Esophagus squamous epithelium (tissue), 5 donors: ENCODE measurements around the gene GALNT13. TPM values are rescaled to one million over a fixed set of nuclear protein-coding genes. Genes with fewer than 3 reads are reported as not detected.

Experiments used
- DNase-seq: peaks from one replicate; lab custom pipeline; 2025; lab: John Stamatoyannopoulos, UW
- H3K27ac ChIP-seq, 4 donors: fragments of 200-600 bp; sonication (generic); one replicate each; pipeline ENCODE4 v1.5.1; 2016 to 2019; ENCODE audit warnings: mild to moderate bottlenecking in 1 of 4
- H3K27me3 ChIP-seq, 4 donors: fragments of 200-600 bp; sonication (generic); 1 replicate in 3 of 4; 2 replicates in 1 of 4; pipeline versions ENCODE4 v1.5.1 to v1.6.0; 2017 to 2021; ENCODE audit warnings: antibody characterized with exemption in 1 of 4
- H3K36me3 ChIP-seq, 3 donors: fragments of 200-600 bp; sonication (generic); one replicate each; pipeline ENCODE4 v1.5.1; 2016 to 2019
- H3K4me1 ChIP-seq, 3 donors: fragments of 200-600 bp; sonication (generic); one replicate each; pipeline ENCODE4 v1.5.1; 2017 to 2019
- H3K4me3 ChIP-seq, 4 donors: fragments of 200-600 bp; sonication (generic); 1 replicate in 3 of 4; 2 replicates in 1 of 4; pipeline ENCODE4 v1.5.1; 2016 to 2019; ENCODE audit warnings: mild to moderate bottlenecking in 2 of 4, moderate library complexity in 1 of 4
- H3K9me3 ChIP-seq, 3 donors: fragments of 200-600 bp; sonication (generic); one replicate each; pipeline ENCODE4 v1.5.1; 2016 to 2019
- CTCF ChIP-seq, 6 experiments: fragments of 450-650 bp in 4 of 6; fragments of 200-600 bp in 2 of 6; sonication (generic) in 2 of 6; IDR thresholded peaks; one replicate each; pipeline ENCODE4 v1.5.1; 2016 to 2019; ENCODE audit warnings: antibody characterized with exemption in 6 of 6, mild to moderate bottlenecking in 4 of 6, moderate library complexity in 4 of 6
- POLR2A ChIP-seq, 4 donors: fragments of 450-650 bp; IDR thresholded peaks; one replicate each; pipeline ENCODE4 v1.6.1; 2017; ENCODE audit warnings: antibody characterized with exemption in 4 of 4, mild to moderate bottlenecking in 4 of 4, moderate library complexity in 3 of 4
- WGBS, 2 donors: methylation state at CpG; one replicate each; pipeline ENCODE4 v1.1.5; 2018; 5-methylcytosine and 5-hydroxymethylcytosine counted together
- intact Hi-C: fragments of 100-400 bp; cut with DNase I; formaldehyde crosslinking; loops from one replicate; pipeline ENCODE4 v1.15.0; 2022
- total RNA-seq, 4 donors: library from RNA; depleted of rRNA; stranded (reverse); fragments of >200 nt; gene quantifications; one replicate each; pipeline ENCODE4 v1.1.0, GENCODE V29; 2016
- donor health status: DM: yes; HTN: yes; CAD: no.

GALNT13 gene
- total RNA-seq, 4 donors from 2014 or later: 0.04 to 0.38 (median 0.17) TPM

- Histone ChIP-seq H3K27ac (no peak overlapping the region), H3K9me3 (no peaks in the 10 kb centered on the region), H3K4me3 (no peak overlapping the region), H3K36me3 (no peaks in the 10 kb centered on the region), H3K27me3 (no peaks in the 10 kb centered on the region), H3K4me1 (no peaks in the 10 kb centered on the region)
- TF ChIP-seq CTCF (IDR thresholded peaks at IDR 0.05) (no peak), POLR2A (IDR thresholded peaks at IDR 0.05) (no peak)
- DNase-seq: no peak
- intact Hi-C loops: no loop called here
- 68 to 74% methylated on average over 7 to 10 of the region's 12 CpGs for WGBS, 2 donors
Observed at GRCh38 chr2:154240921-154241379, 369.2 kb downstream of the GALNT13 start.

- intact Hi-C loops: no loop called here
- TF ChIP-seq POLR2A (IDR thresholded peaks at IDR 0.05) (no peak), CTCF (IDR thresholded peaks at IDR 0.05) (no peak)
- Histone ChIP-seq H3K27ac (no peak overlapping the region), H3K4me1 (no peaks in the 10 kb centered on the region), H3K4me3 (no peak overlapping the region), H3K9me3 (no peaks in the 10 kb centered on the region), H3K27me3 (no peaks in the 10 kb centered on the region), H3K36me3 (no peaks in the 10 kb centered on the region)
- no peak for DNase-seq
- 62 to 77% methylated on average over 7 of the region's 7 CpGs for WGBS, 2 donors
Observed at GRCh38 chr2:154242687-154243086, 371.0 kb downstream of the GALNT13 start.

- H3K27ac ChIP-seq: no peak overlapping the region
- no peaks in the 10 kb centered on the region for H3K9me3 ChIP-seq
- 7 to 32% methylated on average over 1 of the region's 1 CpG for WGBS, 2 donors
- no peaks in the 10 kb centered on the region for H3K27me3 ChIP-seq
- no peak for DNase-seq
- TF ChIP-seq POLR2A (IDR thresholded peaks at IDR 0.05) (no peak), CTCF (IDR thresholded peaks at IDR 0.05) (no peak)
- no peaks in the 10 kb centered on the region for H3K4me1 ChIP-seq
- intact Hi-C loops: no loop called here
- no peaks in the 10 kb centered on the region for H3K36me3 ChIP-seq
- H3K4me3 ChIP-seq: no peak overlapping the region
Observed at GRCh38 chr2:154243685-154244084, 372.0 kb downstream of the GALNT13 start.

- no peak overlapping the region for H3K4me3 ChIP-seq
- intact Hi-C loops: no loop called here
Observed at GRCh38 chr2:154244932-154245331, 373.2 kb downstream of the GALNT13 start.

GRCh38 chr2:154247503-154247902 is 375.8 kb downstream of the GALNT13 start:
- H3K9me3 ChIP-seq: no peaks in the 10 kb centered on the region
- TF ChIP-seq POLR2A (IDR thresholded peaks at IDR 0.05): no peak
- TF ChIP-seq CTCF (IDR thresholded peaks at IDR 0.05): no peak
- intact Hi-C loops: no loop called here
- no peaks in the 10 kb centered on the region for H3K27me3 ChIP-seq
- H3K36me3 ChIP-seq: no peaks in the 10 kb centered on the region
- H3K4me3 ChIP-seq: no peak overlapping the region
- DNase-seq: no peak
- WGBS, 2 donors: 51 to 58% methylated on average over 3 of the region's 3 CpGs
- H3K27ac ChIP-seq: no peak overlapping the region
- H3K4me1 ChIP-seq: no peaks in the 10 kb centered on the region

More at GRCh38 chr2:154244932-154245331, 373.2 kb downstream of the GALNT13 start:
- 75 to 76% methylated on average over 3 of the region's 3 CpGs for WGBS, 2 donors
- Histone ChIP-seq H3K27me3 (no peaks in the 10 kb centered on the region), H3K27ac (no peak overlapping the region), H3K4me1 (no peaks in the 10 kb centered on the region), H3K9me3 (no peaks in the 10 kb centered on the region), H3K36me3 (no peaks in the 10 kb centered on the region)
- no peak for DNase-seq
- TF ChIP-seq POLR2A (IDR thresholded peaks at IDR 0.05) (no peak), CTCF (IDR thresholded peaks at IDR 0.05) (no peak)
